HG02852 (cell line): Measurements from ENCODE around the gene COL25A1.

ENCODE experiments used
- ATAC-seq: cut with Tn5 transposase; IDR thresholded peaks from one replicate; pipeline ENCODE4 v1.9.1; 2021; ENCODE audit warnings: mild to moderate bottlenecking, moderate library complexity; ENCODE audit not compliant: unreplicated experiment

COL25A1 gene

DNA sequence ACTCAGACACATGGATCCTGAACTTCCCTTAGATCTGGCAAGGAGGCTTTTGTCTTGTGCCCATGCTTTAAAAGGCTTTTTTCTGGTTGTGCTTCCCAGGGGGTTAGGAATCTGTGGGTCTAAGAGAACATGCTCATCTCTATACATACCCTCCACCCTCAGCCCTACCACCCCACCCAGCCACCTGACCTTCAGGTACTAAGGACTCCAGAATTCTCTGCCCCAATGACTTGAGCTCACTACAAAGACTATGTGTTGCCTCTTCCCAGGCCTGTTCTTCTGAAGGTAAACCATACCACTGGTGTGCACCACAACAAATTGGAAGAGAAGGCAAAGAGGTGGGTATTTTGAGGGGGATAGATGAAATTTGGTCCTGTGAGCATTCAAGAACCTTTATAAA, 372.3 kb downstream of the COL25A1 start:
- ATAC-seq: no peak

DNA sequence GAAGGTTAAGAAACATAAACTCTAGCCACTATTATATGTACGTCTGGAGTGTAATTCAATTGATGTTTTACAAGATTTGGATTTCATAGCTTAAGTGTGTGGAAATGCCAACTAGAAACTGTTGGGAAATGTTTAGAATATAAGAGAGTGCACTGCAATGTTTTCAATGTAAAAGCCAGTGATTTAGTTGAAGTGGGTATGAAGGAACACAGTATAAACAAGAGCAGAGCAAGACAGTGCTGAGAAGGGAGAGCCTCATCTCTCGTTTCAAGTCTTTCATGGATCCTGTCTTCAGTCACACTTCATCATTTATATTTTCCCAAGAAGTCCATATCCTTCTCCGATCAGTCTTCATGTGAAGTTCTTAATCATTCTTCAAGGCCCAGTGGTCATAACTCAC, 375.7 kb downstream of the COL25A1 start:
- no peak for ATAC-seq

DNA sequence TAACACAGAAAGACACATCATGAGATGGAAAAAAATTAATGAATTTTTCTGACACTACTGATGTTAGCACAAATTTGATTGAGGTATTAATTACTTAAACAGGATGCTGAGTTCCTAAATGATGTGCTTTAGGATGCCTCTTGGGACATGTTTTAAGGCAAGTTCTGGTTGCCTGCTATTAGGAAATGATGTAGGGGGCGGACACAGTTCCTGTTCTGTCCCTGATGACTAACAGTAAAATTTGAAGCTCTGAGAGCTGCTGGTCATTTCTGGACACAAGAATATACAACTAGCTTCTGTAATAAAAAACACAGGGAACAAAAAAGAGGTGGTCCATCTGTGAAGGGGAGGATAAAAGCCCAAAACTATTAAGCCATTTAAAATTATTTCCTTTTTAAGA, 376.4 kb downstream of the COL25A1 start:
- no peak for ATAC-seq

DNA sequence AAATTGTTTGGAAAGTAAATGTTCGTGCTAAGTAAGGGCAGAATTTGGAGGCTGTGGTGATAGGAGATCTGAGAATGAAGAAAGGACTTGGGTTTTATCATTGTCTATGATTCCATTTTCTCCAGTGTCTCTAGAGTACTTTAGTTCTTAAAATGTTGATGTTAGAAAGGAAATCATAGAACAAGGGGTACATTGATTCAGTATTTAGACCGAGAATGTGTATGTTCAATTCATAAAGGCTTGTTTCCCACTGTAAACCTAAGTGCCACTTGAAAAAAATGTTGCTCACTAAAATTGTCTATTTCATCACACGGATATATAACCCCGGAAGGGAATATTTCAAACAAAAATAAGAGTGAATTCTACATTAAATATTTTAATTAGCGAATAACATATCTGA, 380.3 kb downstream of the COL25A1 start:
- no peak for ATAC-seq

DNA sequence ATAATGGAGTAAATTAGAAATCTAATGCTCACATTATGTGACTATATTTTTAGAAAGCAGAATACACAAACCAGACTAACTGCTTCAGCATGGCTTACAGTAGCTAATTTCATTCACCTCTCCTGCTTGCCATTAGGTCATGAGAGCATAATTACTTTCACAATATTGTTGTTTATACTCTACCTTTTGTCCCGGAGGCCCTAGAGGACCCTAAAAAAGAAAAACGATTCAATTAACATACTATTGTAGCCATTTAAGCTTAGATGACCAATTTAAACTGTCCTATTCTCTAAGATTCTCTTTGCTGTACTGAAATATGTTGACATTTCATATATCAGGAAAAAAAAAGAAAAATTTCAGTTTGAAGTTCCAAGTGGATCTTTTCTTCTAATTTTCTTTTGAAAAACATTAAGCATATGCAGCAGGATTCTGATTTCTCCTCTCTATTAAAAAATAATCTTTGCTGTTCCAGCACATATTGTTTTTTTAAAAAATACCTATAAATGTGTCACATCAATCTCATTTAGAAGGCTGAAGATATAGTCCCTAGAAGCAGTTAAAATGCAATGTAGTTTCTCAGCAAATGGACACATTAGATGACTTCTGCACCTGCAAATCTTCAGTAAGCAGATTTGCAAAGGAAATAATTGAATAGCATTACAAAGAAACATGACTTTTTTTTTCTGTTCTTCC, 381.9 kb downstream of the COL25A1 start:
- ATAC-seq: no peak

DNA sequence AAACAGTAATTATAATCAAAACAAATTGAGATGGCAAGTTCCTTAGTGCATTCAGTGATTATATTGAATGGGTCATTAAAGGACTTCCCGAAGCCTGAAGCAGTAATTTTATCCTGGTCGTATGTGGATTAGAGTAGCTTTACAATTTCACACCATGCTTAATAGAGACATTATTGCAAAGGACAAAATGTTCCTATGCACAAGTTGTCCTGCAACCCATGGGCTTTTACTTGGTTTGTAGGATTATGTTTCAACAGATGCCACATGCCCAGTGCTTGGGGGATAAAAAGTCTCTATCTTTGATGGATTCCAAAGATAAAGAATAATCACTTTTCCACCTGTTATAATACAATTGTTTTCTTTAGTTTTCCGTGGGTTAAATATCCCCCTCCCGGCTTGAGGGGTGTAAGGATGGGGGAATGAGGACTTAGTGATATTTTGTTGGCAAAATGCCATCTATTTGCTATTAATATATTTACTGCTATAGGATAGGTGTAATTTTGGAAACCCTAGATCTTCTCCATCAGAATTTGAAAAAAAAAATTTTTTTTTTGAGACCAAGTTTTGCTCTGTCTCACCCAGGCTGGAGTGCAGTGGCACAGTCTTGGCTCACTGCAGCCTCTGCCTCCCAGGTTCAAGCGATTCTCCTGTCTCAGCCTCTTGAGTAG, 383.1 kb downstream of the COL25A1 start:
- ATAC-seq: no peak

DNA sequence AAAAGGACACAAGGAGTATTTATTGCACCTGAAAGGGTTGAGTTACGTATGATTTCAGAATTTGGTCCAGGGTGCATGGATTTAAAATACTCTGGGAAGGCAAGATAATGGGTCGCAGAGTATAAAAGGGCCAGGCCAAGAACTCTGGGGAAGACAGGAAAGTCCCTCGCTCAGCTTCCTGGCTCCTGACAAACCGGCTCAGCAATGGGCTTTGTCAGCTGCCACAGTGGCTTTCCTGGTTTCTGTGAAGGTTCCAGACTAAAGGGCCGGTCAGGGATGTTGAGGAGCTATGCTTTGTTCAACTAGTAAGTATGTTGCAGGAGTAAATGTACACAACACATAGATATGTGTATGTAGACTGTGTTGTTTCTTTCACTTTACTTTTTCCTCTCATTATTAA, 385.2 kb downstream of the COL25A1 start:
- no peak for ATAC-seq

DNA sequence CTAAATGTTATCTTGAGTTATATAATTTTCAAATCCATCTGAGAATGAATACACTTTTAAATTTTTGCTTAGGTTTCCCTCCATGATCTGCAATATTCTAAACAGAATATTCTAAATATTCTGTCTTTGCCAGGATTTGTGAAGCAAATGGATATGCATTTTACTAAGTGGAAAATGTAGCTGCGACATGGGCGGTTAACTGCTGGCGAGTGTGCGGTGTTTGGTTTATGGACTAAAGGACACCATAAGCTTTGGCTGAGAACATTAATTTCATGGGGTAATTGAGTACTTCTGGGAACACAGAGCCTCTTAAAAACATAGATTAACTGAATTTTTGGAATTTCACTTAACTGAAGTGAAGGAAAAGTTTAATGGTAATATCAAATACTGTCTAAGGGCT, 385.8 kb downstream of the COL25A1 start:
- ATAC-seq: no peak

DNA sequence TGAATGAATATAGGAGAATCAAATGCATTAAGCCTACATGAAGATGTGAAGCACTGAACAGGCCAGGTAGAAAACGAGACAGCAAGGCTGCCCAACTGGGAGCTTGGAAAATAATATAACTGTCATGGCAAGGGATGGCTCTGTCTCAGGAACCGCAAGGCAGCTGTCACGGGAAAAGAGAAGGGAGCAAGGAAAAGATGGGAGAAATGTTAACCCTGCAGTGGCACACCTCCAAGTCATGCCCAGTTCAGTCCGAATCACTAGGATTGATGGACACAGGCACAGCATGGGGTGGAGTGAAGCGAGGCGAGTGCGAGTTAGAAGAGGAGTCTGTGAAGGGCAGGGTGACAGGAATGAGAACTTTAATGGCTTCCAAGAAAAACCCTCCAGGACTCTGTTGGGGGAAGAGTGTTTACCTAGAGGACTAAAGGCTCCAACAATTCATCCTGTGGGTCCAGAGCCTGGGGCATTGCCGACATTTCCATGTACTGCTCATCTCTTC, 395.5 kb downstream of the COL25A1 start:
- no peak for ATAC-seq

DNA sequence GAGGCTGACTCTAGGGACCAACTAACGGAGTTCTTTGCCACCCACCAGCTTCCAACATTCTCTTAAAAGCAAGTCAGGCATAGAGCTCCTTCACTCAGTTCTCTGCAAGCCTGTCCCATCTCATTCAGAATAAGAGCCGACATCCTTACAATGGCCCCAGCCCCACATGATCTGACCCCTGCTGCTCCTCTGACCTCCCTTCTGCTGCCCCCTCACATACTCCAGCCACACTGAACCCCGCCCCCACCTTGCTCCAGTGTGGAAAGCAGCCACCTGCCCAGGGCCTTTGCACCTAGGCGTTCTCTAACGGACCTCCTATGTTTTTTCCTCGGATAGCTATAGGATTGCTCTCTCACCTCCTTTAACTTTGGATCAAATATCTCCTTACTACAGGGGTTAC, 396.5 kb downstream of the COL25A1 start:
- ATAC-seq: no peak

DNA sequence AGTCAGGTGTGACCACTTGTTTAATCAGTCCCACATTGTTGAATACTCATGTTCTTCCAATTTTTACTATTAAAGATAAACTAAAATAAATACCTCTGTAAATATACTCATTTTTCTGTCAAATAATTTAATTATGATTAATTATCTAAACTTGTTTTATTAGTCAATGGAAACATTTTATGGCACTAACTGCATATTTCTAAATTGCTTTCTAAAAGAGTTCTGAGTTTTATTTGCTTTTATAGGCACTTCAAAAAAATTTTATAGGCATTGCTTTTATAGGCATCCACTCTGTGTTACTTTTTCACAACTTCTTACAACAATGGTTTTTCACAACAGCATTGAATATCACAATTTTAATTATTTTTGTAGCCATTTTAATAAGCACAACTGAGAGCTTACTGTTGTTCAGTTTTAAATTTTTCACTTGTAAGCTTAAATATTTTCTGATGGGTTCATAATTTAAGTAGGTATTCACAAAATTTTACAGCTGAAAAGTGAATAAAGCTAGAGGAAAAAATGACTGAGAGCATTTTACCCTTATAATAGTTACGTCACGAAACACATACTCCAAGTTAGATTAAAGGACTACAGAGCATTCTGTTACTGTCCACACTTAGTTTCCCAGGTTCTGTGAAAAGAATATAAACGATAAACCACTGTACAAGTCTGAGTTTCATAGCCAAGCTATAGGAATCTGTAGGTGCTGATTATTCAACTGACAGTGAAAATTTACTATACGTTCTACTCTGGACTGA, 398.8 kb downstream of the COL25A1 start:
- no peak for ATAC-seq

DNA sequence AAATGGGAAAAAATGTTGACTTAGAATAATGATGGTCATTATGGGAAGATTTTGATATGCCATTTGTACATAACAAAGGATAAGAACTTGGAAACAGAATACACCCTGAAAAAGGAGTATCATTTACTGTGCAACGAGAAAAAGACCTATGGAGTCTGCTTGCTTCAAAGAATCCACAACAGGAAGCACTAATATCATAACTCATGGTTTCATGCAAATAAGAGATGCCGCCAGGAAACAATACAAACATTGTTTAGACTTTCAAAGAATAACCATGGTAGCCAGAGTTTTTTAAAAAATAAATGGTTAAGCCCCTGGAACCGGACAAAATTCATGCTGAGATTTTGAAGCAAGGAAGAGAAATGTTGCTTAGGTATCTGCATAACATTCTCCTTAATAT, 399.7 kb downstream of the COL25A1 start:
- peak; percentile 85 for ATAC-seq

DNA sequence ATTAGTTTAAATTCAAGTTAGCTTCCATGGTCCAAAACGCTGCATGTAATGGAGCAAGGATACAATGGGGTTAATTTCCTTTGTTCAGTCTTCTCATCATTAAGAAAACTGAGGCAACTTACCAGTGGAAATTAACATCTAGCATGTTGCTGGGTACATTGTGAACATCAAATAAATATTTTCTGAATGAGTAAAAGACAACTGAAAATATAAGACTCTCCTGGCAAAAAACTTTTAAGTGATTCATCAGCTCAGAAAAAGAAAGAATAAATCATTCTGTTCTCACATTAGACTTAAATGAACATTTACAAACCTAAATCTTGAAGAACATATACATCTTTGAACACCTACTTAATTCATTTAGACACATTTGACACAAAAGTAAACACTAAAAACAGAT, 401.2 kb downstream of the COL25A1 start:
- no peak for ATAC-seq

DNA sequence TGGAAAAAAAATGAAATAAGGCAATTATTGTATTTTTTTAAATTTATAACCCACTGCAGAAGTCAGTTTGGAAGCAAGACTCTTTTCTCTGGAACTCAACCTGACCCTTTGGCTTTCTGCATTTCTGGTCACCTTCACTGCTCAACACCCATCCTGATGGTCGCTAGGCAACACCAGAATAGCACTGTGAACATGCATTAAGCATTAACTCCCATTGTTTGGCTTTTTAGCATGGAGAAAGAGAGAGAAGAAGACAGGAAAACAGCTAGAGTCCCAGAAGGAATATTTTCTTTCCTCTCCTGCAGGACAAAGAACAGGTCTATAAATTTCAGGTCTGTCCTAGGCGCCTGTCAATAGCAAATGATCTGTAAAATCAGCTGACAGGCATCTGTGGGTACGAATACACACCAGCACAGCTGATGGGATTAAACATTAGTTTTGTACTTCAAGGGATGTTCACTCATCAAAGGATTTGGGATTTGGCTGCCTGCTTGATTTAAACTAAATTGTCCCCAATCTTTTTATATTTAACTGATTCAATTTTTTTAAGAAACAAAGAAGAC, 402.4 kb downstream of the COL25A1 start:
- ATAC-seq: no peak

DNA sequence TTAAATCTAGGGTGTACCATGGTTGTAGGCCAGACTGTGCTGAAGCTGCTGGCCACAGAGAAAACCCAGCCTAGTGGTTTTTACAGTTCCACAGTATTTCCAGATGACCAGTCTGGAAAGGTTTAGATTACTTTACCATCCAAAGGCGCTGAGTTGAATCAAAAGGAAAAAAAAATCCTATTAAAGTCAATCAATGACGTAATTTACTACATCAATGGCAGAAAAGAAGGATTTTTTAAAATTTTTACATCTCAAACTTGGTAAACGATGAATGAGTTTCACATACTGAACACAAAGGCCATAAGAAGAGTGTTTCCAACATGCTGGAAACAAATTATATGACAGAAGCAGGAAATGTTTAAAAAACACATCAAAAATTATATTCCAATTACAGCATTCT, 409.0 kb downstream of the COL25A1 start:
- no peak for ATAC-seq

DNA sequence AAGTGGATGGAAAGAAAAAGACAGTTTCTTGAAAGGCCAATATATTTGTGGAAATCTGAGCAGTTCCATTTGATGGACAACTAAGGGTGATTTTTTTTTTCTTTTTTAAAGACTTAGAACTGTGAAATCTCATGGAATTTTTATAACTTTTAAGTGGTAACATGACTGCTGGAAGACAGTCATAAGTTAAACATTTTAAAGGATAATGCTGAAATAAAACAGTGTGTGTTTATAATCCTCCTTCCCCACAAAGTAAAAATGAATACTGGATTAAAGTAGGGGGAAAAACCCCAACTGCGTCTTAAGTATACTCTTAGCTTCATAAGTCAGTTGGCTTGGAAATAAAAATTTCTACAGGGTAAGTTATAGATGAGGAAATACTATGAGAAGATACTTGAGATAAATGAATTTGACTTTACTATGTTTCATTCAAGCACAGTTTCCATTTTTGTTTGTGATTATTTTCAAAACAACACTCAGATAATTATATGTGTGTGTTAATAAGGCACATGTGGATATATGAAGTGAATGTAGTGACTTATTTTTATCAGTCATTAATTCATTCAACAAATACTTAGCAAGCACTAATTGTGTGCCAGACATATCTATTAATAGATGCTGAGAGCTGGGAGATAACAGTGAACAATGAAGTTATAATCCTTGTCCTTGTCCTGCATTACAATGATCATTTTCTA, 410.4 kb downstream of the COL25A1 start:
- ATAC-seq: no peak

DNA sequence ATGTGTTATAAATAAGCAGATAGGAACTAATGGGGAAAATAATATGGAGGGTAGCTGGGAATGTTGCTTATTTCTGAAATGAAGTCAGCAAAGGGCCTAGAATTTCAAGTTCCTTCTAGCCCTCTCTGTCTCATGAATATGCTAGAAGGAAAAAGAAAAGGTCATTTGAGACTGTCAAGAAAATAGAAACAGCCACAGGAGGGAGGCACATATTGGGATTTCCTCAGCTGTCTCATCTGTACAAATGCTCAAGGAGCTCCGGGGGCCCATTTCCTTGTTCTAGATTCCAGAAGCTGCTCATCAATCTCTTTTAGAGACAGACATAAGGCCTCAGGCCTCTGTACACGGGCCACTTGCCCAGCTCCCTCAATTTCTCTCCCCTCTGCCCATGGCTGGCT, 412.0 kb downstream of the COL25A1 start:
- ATAC-seq: no peak

DNA sequence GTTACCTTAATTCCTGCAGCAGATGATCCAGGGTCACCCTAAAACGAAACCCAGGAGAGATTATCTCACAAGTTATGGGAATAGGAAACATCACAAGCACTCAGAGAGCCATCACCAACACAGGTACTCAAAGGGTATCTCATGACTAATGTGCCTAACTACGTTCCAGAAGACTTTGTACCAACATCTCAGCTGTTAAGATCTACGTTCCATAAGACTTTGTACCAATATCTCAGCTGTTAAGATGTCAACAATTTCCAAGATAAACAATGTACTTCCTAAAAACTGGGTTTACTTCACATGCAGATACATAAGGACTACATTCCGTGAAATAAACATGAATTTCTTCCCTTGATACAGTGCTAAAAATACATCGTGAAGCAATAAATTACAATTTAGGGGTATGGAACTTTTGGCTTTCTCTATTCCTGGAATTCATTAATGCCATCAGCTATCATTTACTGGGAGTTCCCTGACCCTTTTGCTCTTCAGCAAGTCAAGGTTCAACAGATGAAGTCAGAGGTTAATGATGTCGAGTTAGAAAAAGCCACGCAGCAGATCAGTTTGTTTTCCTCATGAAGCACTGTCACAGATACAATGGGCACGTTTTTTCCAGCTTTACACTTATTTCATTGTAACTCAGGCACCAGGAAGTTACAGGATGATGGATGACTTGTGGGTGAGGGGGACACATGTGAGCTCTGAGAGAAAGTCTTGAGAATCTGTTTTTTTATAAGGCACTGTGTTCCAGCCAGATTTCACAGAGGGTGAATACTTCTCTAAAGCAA, 412.6 kb downstream of the COL25A1 start:
- no peak for ATAC-seq

DNA sequence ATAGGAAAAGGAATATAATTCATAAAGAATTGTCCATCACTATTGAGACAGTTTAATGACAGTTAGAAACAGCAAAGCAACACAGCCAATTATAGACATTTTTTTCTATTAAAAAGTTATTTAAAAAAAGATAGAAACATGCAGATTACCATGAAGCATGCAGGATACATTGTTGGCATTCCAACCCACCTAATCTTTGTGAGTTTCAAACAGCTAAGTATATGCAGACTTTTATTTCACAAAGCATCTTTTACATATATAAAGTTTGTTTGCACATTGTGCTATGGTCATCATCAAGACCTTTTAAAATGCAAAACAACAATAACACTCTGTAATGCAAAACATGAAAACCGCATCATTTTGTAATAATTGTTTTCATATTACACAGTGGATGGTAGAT, 413.7 kb downstream of the COL25A1 start:
- no peak for ATAC-seq

DNA sequence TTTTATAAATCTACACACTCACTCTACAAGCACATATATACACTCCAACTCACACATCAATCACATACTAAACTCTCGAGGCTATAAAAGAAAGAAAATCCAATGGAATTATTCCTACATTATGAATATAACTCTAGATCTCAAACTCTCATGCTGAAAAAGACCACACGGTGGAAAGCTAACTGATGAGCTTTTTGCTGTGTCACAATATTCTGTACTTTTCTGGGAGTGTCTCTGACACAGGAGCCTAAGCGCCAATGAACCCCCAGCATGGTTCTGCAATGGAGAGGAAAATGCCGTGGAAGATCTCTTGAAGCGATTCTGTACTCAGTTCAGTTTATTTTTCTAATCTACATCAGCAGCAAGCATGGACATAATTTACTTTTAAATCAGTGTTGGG, 415.4 kb downstream of the COL25A1 start:
- ATAC-seq: no peak
